C4-2B (cell line): ENCODE measurements around the gene FOXS1.
A peak's percentile ranks its signal among the peaks of the same experiment; 100 is the strongest.

ENCODE experiments used
- H3K27ac ChIP-seq: fragments of 450-650 bp; 2 replicates; pipeline ENCODE4 v1.5.1; 2017
- ZFX ChIP-seq: fragments of 450-650 bp; IDR thresholded peaks from 2 replicates; pipeline ENCODE4 v1.6.1; 2017
- TF ChIP-seq, protein P1 (sequence below): fragments of 450-650 bp; conservative IDR thresholded peaks from 2 replicates; pipeline ENCODE4 v1.5.1; 2017; ENCODE audit warnings: mild to moderate bottlenecking

FOXS1 gene

DNA sequence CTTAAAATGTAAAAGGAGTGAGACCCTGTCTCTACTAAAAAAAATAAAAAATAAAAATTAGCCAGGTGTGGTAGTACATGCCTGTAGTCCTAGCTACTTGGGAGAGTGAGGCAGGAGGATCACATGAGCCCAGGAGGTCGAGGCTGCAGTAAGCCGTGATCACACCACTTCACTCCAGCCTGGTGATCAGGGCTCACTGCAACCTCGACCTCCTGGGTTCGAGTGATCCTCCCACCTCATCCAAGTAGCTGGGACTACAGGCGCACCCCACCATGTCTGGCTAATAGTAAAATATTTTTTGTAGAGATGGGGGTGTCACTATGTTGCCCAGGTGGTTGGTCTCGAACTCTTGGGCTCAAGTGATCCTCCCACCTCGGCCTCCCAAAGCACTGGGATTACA, 8.1 kb upstream of the FOXS1 start:
- no peak overlapping the region for H3K27ac ChIP-seq
- no peak for TF ChIP-seq ZFX
- TF ChIP-seq, protein P1, sequence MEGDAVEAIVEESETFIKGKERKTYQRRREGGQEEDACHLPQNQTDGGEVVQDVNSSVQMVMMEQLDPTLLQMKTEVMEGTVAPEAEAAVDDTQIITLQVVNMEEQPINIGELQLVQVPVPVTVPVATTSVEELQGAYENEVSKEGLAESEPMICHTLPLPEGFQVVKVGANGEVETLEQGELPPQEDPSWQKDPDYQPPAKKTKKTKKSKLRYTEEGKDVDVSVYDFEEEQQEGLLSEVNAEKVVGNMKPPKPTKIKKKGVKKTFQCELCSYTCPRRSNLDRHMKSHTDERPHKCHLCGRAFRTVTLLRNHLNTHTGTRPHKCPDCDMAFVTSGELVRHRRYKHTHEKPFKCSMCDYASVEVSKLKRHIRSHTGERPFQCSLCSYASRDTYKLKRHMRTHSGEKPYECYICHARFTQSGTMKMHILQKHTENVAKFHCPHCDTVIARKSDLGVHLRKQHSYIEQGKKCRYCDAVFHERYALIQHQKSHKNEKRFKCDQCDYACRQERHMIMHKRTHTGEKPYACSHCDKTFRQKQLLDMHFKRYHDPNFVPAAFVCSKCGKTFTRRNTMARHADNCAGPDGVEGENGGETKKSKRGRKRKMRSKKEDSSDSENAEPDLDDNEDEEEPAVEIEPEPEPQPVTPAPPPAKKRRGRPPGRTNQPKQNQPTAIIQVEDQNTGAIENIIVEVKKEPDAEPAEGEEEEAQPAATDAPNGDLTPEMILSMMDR, result no peak

GRCh38 chr20:31851240-31851955, 6.0 kb upstream of the FOXS1 start:
- H3K27ac ChIP-seq, result no peak overlapping the region
- no peak for TF ChIP-seq ZFX

DNA sequence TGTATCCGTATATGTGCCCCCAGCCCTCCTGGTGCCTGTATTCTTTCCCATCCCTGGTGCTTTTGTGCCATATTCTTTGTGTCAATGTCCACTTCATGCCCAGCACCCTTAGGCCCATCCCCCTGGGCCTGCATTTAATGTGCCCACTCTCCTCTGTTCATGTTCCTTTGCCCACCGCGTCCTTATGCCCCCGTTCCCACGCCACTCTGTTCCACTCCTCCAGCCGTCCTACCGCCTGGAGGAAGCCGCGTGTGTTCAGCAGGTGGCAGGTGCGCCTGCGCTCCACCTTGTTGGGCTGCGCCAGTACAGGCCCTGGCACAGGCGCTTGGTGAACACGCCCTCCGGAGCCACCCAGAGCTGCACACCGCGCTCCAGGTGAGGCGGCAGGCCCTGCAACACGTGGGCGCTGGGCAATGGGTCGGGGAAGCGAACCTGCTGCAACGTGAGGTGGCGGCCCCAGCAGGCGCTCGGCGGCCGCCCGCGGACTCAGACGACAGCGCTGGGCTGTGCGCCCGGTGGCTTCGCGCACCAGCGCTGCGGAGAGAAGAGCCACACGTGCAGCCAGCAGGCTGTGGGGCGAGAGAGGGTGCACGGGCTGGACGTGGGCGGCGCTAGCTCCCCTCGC, 4.0 kb upstream of the FOXS1 start:
- no peak overlapping the region for H3K27ac ChIP-seq
- TF ChIP-seq, protein P1, result no peak
- TF ChIP-seq ZFX, result no peak

- no peak overlapping the region for H3K27ac ChIP-seq
- no peak for TF ChIP-seq ZFX
- TF ChIP-seq, protein P1, result no peak
Observed at GRCh38 chr20:31848088-31848999, 2.9 kb upstream of the FOXS1 start.

DNA sequence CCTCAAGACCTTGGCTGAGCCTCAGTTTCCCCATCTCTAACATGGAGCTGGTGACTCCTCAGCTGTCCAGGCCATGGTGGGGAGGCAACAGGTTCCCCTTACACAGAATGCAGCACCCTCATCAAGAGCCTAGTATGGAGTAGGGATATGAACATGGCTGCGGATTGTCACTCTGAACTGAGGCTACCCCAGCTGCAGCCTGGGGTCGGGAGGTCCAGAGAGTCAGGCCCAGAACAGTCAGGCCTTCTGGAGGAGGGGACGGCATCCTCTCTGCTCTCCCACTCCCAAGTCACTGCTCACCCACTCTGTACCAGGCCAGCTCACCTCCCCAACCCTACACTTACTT, 1.4 kb upstream of the FOXS1 start:
- no peak for TF ChIP-seq ZFX
- TF ChIP-seq, protein P1, result peak; percentile 76
- no peak overlapping the region for H3K27ac ChIP-seq

GRCh38 chr20:31844737-31845299, 586 bp downstream of the FOXS1 start:
- H3K27ac ChIP-seq, result no peak overlapping the region

DNA sequence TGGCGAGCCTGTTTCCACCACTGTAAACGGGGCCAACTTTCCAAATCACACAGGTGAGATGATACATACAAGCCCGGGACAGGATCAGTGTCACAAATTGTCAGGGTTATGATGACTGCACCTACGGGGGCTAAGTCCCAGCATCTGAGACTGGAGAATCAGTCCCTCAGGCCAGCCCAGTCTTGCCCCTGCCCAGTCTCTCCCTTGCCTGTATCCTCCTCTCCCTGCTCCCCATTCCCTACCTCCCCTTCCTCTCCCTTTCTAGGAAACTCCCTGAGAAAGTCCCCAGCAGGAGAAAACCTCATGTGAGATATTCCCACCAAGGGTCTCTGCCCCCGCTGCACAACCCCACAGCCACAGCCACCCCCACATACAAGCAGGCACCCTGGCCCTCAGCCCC, 1.5 kb downstream of the FOXS1 start:
- H3K27ac ChIP-seq, result no peak overlapping the region
- TF ChIP-seq, protein P1, result no peak
- TF ChIP-seq ZFX, result no peak

More at GRCh38 chr20:31844737-31845299, 586 bp downstream of the FOXS1 start:
- TF ChIP-seq, protein P1, result no peak
- no peak for TF ChIP-seq ZFX
